HCEC 1CT (cell line): ENCODE results near the gene NOL4L.
"Not testable (repeated sequence)": the region's sequence is repeated elsewhere in the genome, so short reads cannot be mapped to it uniquely, and the experiment has no call there.

Experiments used
- DNase-seq: peaks from one replicate; pipeline ENCODE4 v3.0.0-alpha.2; 2017

Gene NOL4L

GRCh38 chr20:32501709-32502108, 83.4 kb downstream of the NOL4L start:
- peak; percentile 79 for DNase-seq

GRCh38 chr20:32497589-32498224, 87.4 kb downstream of the NOL4L start:
- no peak for DNase-seq

GRCh38 chr20:32496811-32497533, 88.2 kb downstream of the NOL4L start:
- no peak for DNase-seq

- DNase-seq = no peak
Observed at GRCh38 chr20:32495949-32496348, 89.2 kb downstream of the NOL4L start.

GRCh38 chr20:32495217-32495565, 89.9 kb downstream of the NOL4L start:
- DNase-seq = no peak

- no peak for DNase-seq
Observed at GRCh38 chr20:32494483-32495216, 90.5 kb downstream of the NOL4L start.

- no peak for DNase-seq
Observed at GRCh38 chr20:32493356-32493755, 91.8 kb downstream of the NOL4L start.

GRCh38 chr20:32491764-32492151, 93.4 kb downstream of the NOL4L start:
- not testable (repeated sequence) for DNase-seq

GRCh38 chr20:32490942-32491763, 94.0 kb downstream of the NOL4L start:
- DNase-seq = no peak

- no peak for DNase-seq
Observed at GRCh38 chr20:32488066-32488838, 96.9 kb downstream of the NOL4L start.

- no peak for DNase-seq
Observed at GRCh38 chr20:32487381-32487780, 97.8 kb downstream of the NOL4L start.

GRCh38 chr20:32485770-32486478, 99.2 kb downstream of the NOL4L start:
- DNase-seq = no peak

- DNase-seq = peak; percentile 87
Observed at GRCh38 chr20:32484958-32485769, 100.0 kb downstream of the NOL4L start.

GRCh38 chr20:32484225-32484957, 100.7 kb downstream of the NOL4L start:
- no peak for DNase-seq

- peak; percentile 38 for DNase-seq
Observed at GRCh38 chr20:32483351-32484224, 101.5 kb downstream of the NOL4L start.

GRCh38 chr20:32482442-32483261, 102.5 kb downstream of the NOL4L start:
- no peak for DNase-seq

- no peak for DNase-seq
Observed at GRCh38 chr20:32482143-32482441, 103.0 kb downstream of the NOL4L start.
